Measurements from ENCODE around the gene CYP11A1. TPM values are rescaled to one million over a fixed set of nuclear protein-coding genes. Genes with fewer than 3 reads are reported as not detected.

CYP11A1 gene
- total RNA-seq, 2 donors from 2014 or later: not detected

DNA sequence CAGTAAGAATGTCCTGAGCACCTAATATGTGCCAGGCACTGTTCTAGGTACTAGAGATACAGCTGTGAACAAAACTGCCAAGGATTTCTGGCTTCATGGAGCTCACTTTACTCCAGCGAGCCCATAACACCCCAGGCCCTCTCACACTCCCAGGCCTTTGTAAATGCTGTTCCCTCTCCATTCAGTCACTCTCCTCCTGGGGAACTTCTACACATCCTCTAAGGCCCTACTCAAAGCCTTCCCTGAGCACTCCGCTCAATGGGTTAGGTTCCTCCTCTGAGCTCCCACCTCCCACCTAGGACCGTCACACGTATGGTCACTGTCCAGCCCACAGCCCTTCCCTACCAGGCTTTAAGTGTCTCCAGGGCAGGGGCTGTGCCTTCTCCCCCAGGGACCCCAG, 39.1 kb upstream of the CYP11A1 start:
- Mint-ChIP-seq H3K9me3 (no peaks in the 10 kb centered on the region), H3K4me3 (no peak overlapping the region), H3K27me3 (no peaks in the 10 kb centered on the region), H3K4me1 (peaks cover 33% of the 10 kb centered on the region), H3K36me3 (ENCODE audit: low read depth) (peaks cover 17% of the 10 kb centered on the region), H3K27ac (peak overlapping the region; percentile 7)
- ATAC-seq (replicated peaks): no peak

DNA sequence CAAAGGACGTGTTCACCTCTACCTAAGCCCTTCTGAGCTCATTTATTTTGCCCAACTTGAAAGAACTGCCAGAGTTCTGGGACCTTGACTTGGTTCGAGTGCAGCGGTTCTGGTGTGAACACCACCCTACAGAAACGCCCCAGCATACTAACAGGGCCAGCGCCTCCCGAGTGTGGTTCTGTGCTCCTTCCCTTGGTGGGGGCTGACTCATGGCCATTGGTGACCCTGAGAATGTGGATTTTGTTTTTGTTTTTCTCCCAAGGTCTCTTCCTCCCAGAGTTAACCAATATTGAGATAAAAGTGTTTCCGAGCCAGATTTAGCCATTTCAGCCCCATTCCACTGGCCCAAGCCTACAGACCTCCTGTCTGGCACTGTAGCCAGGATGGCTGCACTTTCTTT, 38.4 kb upstream of the CYP11A1 start:
- H3K9me3 Mint-ChIP-seq: no peaks in the 10 kb centered on the region
- no peak overlapping the region for H3K4me3 Mint-ChIP-seq
- H3K27ac Mint-ChIP-seq: no peak overlapping the region
- H3K36me3 Mint-ChIP-seq (ENCODE audit: low read depth): peaks cover 10% of the 10 kb centered on the region
- ATAC-seq (replicated peaks): no peak
- H3K27me3 Mint-ChIP-seq: no peaks in the 10 kb centered on the region
- peaks cover 37% of the 10 kb centered on the region for H3K4me1 Mint-ChIP-seq

DNA sequence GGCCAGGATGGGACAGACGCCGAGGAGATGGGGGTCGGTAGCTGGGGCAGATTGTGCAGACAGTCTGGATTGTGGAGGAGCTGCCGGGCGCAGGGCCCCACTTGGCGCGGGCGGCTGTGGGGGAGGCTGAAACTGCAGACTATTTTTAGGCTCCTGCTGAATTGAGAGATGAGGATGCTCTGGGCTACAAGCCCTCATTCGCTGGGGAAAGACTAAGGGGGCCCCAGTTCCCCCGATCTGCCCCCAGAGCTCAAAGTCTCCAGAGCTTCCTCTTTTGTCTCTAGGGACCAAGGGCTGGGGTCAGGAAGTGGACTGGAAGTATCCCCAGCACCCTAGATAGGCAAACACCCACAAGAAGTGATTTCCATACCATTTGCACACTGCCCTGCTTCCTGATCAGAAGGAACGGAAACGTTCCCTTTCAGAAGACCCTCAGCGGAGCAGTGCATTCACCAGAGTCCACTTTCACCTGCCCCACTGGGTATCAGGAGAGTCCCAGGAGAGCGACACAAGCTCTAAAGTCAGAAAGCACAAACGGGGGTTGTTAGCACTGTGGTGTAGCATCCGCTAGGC, 36.6 kb upstream of the CYP11A1 start:
- Mint-ChIP-seq H3K9me3 (no peaks in the 10 kb centered on the region), H3K4me3 (peak overlapping the region; percentile 67), H3K4me1 (peaks cover 47% of the 10 kb centered on the region), H3K27ac (peak overlapping the region; percentile 83), H3K27me3 (no peaks in the 10 kb centered on the region), H3K36me3 (ENCODE audit: low read depth) (no peaks in the 10 kb centered on the region)
- no peak for ATAC-seq (replicated peaks)

GRCh38 chr15:74403588-74403919, 36.1 kb upstream of the CYP11A1 start:
- Mint-ChIP-seq H3K4me3 (peak overlapping the region; percentile 67), H3K9me3 (no peaks in the 10 kb centered on the region), H3K4me1 (peaks cover 45% of the 10 kb centered on the region), H3K27ac (peak overlapping the region; percentile 83), H3K36me3 (ENCODE audit: low read depth) (no peaks in the 10 kb centered on the region), H3K27me3 (no peaks in the 10 kb centered on the region)
- no peak for ATAC-seq (replicated peaks)

- no peaks in the 10 kb centered on the region for H3K27me3 Mint-ChIP-seq
- H3K36me3 Mint-ChIP-seq (ENCODE audit: low read depth): no peaks in the 10 kb centered on the region
- ATAC-seq (replicated peaks): peak; percentile 87
- peaks cover 44% of the 10 kb centered on the region for H3K4me1 Mint-ChIP-seq
- no peaks in the 10 kb centered on the region for H3K9me3 Mint-ChIP-seq
- peak overlapping the region; percentile 83 for H3K27ac Mint-ChIP-seq
- H3K4me3 Mint-ChIP-seq: peak overlapping the region; percentile 67
These were observed 35.6 kb upstream of the CYP11A1 start for GRCh38 chr15:74402873-74403587.

GRCh38 chr15:74402337-74402841, 34.9 kb upstream of the CYP11A1 start:
- ATAC-seq (replicated peaks): peak; percentile 0
- Mint-ChIP-seq H3K4me1 (peaks cover 50% of the 10 kb centered on the region), H3K9me3 (no peaks in the 10 kb centered on the region), H3K4me3 (peak overlapping the region; percentile 67), H3K27me3 (no peaks in the 10 kb centered on the region), H3K27ac (peak overlapping the region; percentile 83), H3K36me3 (ENCODE audit: low read depth) (no peaks in the 10 kb centered on the region)

- ATAC-seq (replicated peaks): peak; percentile 16
- Mint-ChIP-seq H3K36me3 (ENCODE audit: low read depth) (no peaks in the 10 kb centered on the region), H3K4me3 (peak overlapping the region; percentile 67), H3K4me1 (peaks cover 62% of the 10 kb centered on the region), H3K9me3 (no peaks in the 10 kb centered on the region), H3K27me3 (no peaks in the 10 kb centered on the region), H3K27ac (peak overlapping the region; percentile 83)
These were observed 33.7 kb upstream of the CYP11A1 start for GRCh38 chr15:74400915-74401757.

DNA sequence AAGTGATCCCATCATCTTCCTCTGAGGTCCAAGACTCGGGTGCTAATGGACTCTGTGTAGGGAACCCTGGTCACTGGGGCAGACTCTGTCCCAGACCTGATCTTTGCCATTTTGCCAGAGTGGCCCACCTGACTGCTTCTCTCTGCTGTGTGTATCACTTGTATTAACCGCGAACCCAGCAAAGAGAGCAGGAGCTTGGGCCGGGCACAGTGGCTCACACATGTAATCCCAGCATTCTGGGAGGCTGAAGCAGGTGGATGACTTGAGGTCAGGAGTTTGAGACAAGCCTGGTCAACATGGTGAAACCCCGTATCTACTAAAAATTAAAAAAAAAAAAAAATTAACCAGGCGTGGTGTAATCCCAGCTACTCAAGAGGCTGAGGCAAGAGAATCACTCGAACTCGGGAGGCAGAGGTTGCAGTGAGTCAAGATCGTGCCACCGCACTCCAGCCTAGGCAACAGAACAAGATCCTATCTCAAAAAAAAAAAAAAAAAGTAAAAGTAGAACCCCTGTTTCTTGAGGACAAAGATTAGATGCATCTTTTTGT, 32.9 kb upstream of the CYP11A1 start:
- Mint-ChIP-seq H3K9me3 (no peaks in the 10 kb centered on the region), H3K27me3 (no peaks in the 10 kb centered on the region), H3K27ac (peak overlapping the region; percentile 83), H3K4me3 (peak overlapping the region; percentile 67), H3K36me3 (ENCODE audit: low read depth) (no peaks in the 10 kb centered on the region), H3K4me1 (peaks cover 66% of the 10 kb centered on the region)
- peak; percentile 11 for ATAC-seq (replicated peaks)

- no peaks in the 10 kb centered on the region for H3K9me3 Mint-ChIP-seq
- no peaks in the 10 kb centered on the region for H3K36me3 Mint-ChIP-seq (ENCODE audit: low read depth)
- H3K27ac Mint-ChIP-seq: peak overlapping the region; percentile 83
- no peaks in the 10 kb centered on the region for H3K27me3 Mint-ChIP-seq
- peak overlapping the region; percentile 67 for H3K4me3 Mint-ChIP-seq
- peaks cover 66% of the 10 kb centered on the region for H3K4me1 Mint-ChIP-seq
- ATAC-seq (replicated peaks): no peak
These were observed 32.3 kb upstream of the CYP11A1 start for GRCh38 chr15:74399511-74400312.

GRCh38 chr15:74399100-74399499, 31.7 kb upstream of the CYP11A1 start:
- no peak for ATAC-seq (replicated peaks)
- Mint-ChIP-seq H3K27ac (peak overlapping the region; percentile 83), H3K9me3 (no peaks in the 10 kb centered on the region), H3K27me3 (no peaks in the 10 kb centered on the region), H3K4me3 (peak overlapping the region; percentile 67), H3K4me1 (peaks cover 64% of the 10 kb centered on the region), H3K36me3 (ENCODE audit: low read depth) (no peaks in the 10 kb centered on the region)

DNA sequence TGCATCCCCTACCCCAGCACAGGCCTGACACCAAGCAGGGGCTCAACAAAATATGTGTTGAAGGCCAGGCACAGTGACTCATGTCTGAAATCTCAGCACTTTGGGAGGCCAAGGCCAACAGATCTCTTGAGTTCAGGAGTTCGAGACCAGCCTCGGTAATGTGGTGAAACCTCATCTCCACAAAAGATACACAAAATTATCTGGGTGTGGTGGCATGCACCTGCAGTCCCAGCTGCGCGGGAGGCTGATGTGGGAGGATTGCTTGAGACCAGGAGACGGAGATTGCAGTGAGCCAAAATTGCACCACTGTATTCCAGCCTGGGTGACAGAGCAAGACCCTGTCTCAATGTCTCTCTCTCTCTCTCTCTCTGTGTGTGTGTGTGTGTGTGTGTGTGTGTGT, 30.7 kb upstream of the CYP11A1 start:
- H3K27ac Mint-ChIP-seq: peak overlapping the region; percentile 86
- no peaks in the 10 kb centered on the region for H3K36me3 Mint-ChIP-seq (ENCODE audit: low read depth)
- H3K27me3 Mint-ChIP-seq: no peaks in the 10 kb centered on the region
- peak overlapping the region; percentile 67 for H3K4me3 Mint-ChIP-seq
- H3K9me3 Mint-ChIP-seq: no peaks in the 10 kb centered on the region
- H3K4me1 Mint-ChIP-seq: peaks cover 55% of the 10 kb centered on the region
- ATAC-seq (replicated peaks): no peak

DNA sequence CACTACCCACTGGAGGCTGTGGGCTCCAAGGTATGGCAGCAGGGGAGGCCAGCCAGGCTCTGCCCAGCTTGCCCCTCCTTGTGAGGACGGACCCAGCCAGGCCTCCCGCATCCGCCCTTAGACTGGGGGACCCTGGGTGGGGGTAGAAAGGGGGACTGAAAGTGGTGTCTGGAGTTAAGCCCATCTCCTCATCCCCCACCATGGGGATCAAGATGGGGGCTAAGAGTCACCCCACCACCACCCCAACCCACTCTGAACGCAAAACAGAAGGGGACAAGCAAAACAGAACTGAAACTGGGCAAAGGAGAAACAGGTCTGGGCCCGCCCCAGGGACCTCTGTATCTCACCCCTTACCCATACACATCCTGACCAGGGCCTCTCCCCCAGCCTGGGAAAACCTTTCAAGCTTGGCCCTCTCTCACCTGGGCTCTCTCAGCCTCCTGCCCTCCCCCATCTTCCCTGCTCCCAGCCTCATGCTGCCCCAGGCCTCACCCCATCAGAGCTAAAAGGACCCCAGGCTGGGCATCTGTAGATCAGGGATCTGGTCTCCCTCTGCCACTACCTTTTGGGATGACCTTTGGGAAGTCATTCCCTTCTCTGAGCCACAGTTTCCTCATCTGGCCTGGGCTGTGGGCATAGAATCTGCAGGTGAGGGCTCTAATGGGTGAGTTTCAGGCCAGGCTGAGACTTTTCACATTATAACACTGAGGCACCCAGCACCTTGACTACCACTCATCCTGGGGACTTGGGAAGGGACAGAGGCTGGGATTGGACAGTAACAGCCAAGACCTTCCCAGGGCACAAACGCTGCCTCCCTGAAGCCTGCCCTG, 30.0 kb upstream of the CYP11A1 start:
- peaks cover 54% of the 10 kb centered on the region for H3K4me1 Mint-ChIP-seq
- H3K27me3 Mint-ChIP-seq: no peaks in the 10 kb centered on the region
- no peak for ATAC-seq (replicated peaks)
- no peaks in the 10 kb centered on the region for H3K9me3 Mint-ChIP-seq
- H3K4me3 Mint-ChIP-seq: peak overlapping the region; percentile 67
- peak overlapping the region; percentile 86 for H3K27ac Mint-ChIP-seq
- H3K36me3 Mint-ChIP-seq (ENCODE audit: low read depth): no peaks in the 10 kb centered on the region
